Activated CD4-positive, alpha-beta T cell treated with anti-CD3 and anti-CD28 coated beads, Interleukin-2, amount 10 ng/mL, durations not matched to agents 24 days and 14 days (primary cell): ENCODE data around the gene ATP2B2. TPM values are rescaled to one million over a fixed set of nuclear protein-coding genes. Genes with fewer than 3 reads are reported as not detected.
"Not testable (repeated sequence)": the region's sequence is repeated elsewhere in the genome, so short reads cannot be mapped to it uniquely, and the experiment has no call there.

Experiments used
- DNase-seq: peaks from one replicate; pipeline ENCODE4 v3.0.0; 2022
- H3K27ac Mint-ChIP-seq: one replicate; pipeline ENCODE4 v1.8.0; 2022; ENCODE audit warnings: mild to moderate bottlenecking, mixed read lengths
- H3K27me3 Mint-ChIP-seq: one replicate; pipeline ENCODE4 v1.8.0; 2022; ENCODE audit warnings: mixed read lengths
- H3K36me3 Mint-ChIP-seq: one replicate; pipeline ENCODE4 v1.8.0; 2022; ENCODE audit warnings: low read depth, mild to moderate bottlenecking, mixed read lengths
- H3K4me1 Mint-ChIP-seq: one replicate; pipeline ENCODE4 v1.8.0; 2021; ENCODE audit warnings: mixed read lengths
- H3K4me3 Mint-ChIP-seq: one replicate; pipeline ENCODE4 v1.8.0; 2022; ENCODE audit warnings: mild to moderate bottlenecking, moderate library complexity, mixed read lengths
- H3K9me3 Mint-ChIP-seq: one replicate; pipeline ENCODE4 v1.8.0; 2021; ENCODE audit warnings: mixed read lengths
- intact Hi-C: fragments of 100-400 bp; cut with micrococcal nuclease; formaldehyde crosslinking; loops from one replicate; pipeline ENCODE4 v1.15.1; 2023
- total RNA-seq: library from RNA; stranded (reverse); gene quantifications from 2 replicates; pipeline ENCODE4 v1.2.3, GENCODE V29; 2022

ATP2B2 gene
- total RNA-seq, 1 donor from 2014 or later = not detected

GRCh38 chr3:10546181-10546624 lies 40.8 kb upstream of the ATP2B2 start:
- Mint-ChIP-seq H3K4me3 (no peak overlapping the region), H3K36me3 (no peaks in the 10 kb centered on the region), H3K4me1 (peaks cover 19% of the 10 kb centered on the region), H3K27me3 (peaks cover 12% of the 10 kb centered on the region), H3K27ac (no peak overlapping the region), H3K9me3 (peaks cover 15% of the 10 kb centered on the region)
- intact Hi-C loops = no loop called here
- no peak for DNase-seq

DNA sequence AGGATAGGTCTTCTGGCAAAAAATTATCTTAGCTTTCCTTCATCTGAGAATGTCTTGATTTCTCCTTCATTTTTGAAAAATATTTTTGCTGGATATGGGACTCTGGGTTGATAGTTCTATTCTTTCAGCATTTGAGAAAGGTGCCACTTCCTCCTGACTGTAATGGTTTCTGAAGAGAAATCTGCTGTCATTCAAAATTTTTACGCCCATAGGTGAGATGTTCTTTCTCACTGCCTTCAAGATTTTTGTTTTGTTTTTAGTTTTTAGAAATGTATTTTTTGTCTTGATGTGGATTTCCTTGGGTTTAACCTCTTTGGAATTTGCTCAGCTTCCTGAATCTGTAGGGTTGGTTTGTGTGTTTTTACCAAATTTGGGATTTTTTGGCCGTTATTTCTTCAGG lies 37.1 kb upstream of the ATP2B2 start:
- peaks cover 20% of the 10 kb centered on the region for H3K9me3 Mint-ChIP-seq
- DNase-seq = no peak
- peaks cover 21% of the 10 kb centered on the region for H3K27me3 Mint-ChIP-seq
- H3K4me1 Mint-ChIP-seq = peaks cover 2% of the 10 kb centered on the region
- no peak overlapping the region for H3K27ac Mint-ChIP-seq
- H3K36me3 Mint-ChIP-seq = no peaks in the 10 kb centered on the region
- H3K4me3 Mint-ChIP-seq = no peak overlapping the region
- intact Hi-C loops = no loop called here

GRCh38 chr3:10540347-10540746 lies 35.0 kb upstream of the ATP2B2 start:
- H3K4me1 Mint-ChIP-seq, H3K4me3 Mint-ChIP-seq, H3K27ac Mint-ChIP-seq, H3K36me3 Mint-ChIP-seq, intact Hi-C loops, DNase-seq: not testable (repeated sequence)
- Mint-ChIP-seq H3K9me3 (peaks cover 20% of the 10 kb centered on the region), H3K27me3 (peaks cover 28% of the 10 kb centered on the region)

DNA sequence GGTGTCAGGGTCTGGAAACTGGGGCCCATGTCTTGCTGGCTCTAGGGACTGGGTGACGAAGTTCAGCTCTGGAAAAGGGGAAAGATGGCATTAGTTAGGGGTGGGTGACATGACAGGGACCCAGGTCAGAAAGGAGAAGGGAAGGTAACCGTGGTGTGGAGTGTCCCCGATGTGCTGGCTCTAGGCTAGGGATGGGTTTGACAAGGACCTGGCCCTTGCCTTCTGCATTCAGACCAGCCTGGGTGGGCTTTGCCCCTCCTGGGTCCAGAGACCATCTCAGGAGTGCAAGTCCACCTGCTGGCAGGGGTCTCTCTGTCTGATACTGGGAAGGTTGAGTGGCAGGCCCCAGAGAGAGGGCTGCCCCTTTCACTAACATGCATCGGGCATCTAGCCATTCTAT lies 28.7 kb upstream of the ATP2B2 start:
- intact Hi-C loops = no loop called here
- no peak for DNase-seq
- no peak overlapping the region for H3K27ac Mint-ChIP-seq
- no peaks in the 10 kb centered on the region for H3K4me1 Mint-ChIP-seq
- H3K36me3 Mint-ChIP-seq = no peaks in the 10 kb centered on the region
- H3K9me3 Mint-ChIP-seq = no peaks in the 10 kb centered on the region
- peaks cover 11% of the 10 kb centered on the region for H3K27me3 Mint-ChIP-seq
- no peak overlapping the region for H3K4me3 Mint-ChIP-seq

- Mint-ChIP-seq H3K4me3 (no peak overlapping the region), H3K36me3 (no peaks in the 10 kb centered on the region), H3K27ac (no peak overlapping the region), H3K27me3 (peaks cover 11% of the 10 kb centered on the region), H3K9me3 (no peaks in the 10 kb centered on the region), H3K4me1 (no peaks in the 10 kb centered on the region)
- intact Hi-C loops = no loop called here
- DNase-seq = no peak
Measured at GRCh38 chr3:10533737-10534023, 28.3 kb upstream of the ATP2B2 start.

DNA sequence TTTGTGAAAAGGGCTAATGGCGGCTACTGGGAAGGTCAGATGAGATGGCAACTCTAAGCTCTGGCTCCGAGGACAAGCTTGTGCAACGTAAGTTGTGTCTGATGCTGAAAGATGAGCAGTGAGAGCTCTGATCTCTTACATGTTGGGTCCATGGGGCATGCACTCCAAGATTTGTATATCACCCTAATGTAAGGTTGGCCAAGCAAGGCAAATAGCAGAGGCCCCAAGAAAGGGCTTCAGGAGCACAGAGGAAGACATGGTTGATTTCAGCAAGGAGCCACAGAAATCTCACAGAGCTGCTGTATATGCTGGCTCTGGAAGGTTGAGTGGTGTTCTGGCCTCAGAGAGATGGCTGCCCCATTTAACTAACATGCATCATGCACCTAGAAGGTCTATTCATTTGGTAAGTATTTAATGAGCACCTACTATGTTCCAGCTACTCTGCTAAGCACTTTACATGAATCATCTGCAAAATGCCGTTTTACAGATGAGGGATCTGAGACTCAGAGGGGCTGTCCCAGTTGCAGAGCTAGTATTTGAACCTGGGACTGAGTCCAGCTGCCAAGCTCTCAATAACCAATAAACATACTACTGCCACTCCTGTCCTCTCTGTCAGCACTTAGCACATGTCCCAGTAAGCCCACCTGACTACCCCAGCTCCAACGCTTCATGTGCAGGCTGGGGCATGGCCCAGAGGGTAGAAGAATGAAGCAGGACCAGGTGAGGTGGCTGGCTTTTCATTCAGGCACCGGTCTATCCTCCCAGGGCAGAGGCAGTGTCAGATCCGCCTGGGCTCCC lies 27.8 kb upstream of the ATP2B2 start:
- H3K27ac Mint-ChIP-seq = no peak overlapping the region
- H3K36me3 Mint-ChIP-seq = no peaks in the 10 kb centered on the region
- intact Hi-C loops = no loop called here
- no peaks in the 10 kb centered on the region for H3K9me3 Mint-ChIP-seq
- DNase-seq = no peak
- H3K4me1 Mint-ChIP-seq = no peaks in the 10 kb centered on the region
- H3K4me3 Mint-ChIP-seq = no peak overlapping the region
- H3K27me3 Mint-ChIP-seq = peaks cover 11% of the 10 kb centered on the region

- H3K4me1 Mint-ChIP-seq = no peaks in the 10 kb centered on the region
- H3K4me3 Mint-ChIP-seq = no peak overlapping the region
- intact Hi-C loops = no loop called here
- no peaks in the 10 kb centered on the region for H3K9me3 Mint-ChIP-seq
- H3K27ac Mint-ChIP-seq = no peak overlapping the region
- H3K36me3 Mint-ChIP-seq = no peaks in the 10 kb centered on the region
- DNase-seq = no peak
- H3K27me3 Mint-ChIP-seq = peaks cover 1% of the 10 kb centered on the region
Measured at GRCh38 chr3:10531031-10531430, 25.6 kb upstream of the ATP2B2 start.

GRCh38 chr3:10530241-10530640 lies 24.9 kb upstream of the ATP2B2 start:
- Mint-ChIP-seq H3K4me1 (no peaks in the 10 kb centered on the region), H3K27ac (no peak overlapping the region), H3K4me3 (no peak overlapping the region), H3K9me3 (no peaks in the 10 kb centered on the region), H3K27me3 (peaks cover 8% of the 10 kb centered on the region), H3K36me3 (no peaks in the 10 kb centered on the region)
- intact Hi-C loops = no loop called here
- DNase-seq = no peak

DNA sequence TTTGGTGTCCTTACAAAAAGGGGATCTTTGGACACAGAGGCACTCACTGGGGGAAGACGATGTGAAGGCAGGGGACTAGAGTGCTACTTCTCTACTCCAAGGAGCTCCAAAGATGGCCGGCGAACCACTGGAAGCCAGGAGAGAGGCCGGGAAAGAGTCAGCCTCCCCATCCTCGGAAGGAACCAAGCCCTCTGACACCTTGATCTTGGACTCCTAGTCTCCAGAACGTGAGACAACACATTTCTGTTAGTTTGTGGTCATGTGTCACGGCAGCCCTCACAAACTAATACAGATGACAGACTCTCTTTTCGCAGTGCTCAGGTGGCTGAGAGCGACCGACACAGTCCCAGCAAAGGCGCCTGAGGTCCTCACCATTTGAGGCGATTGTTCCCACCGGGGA lies 24.4 kb upstream of the ATP2B2 start:
- no peaks in the 10 kb centered on the region for H3K9me3 Mint-ChIP-seq
- H3K27ac Mint-ChIP-seq = no peak overlapping the region
- H3K36me3 Mint-ChIP-seq = no peaks in the 10 kb centered on the region
- intact Hi-C loops = no loop called here
- peaks cover 11% of the 10 kb centered on the region for H3K27me3 Mint-ChIP-seq
- no peak overlapping the region for H3K4me3 Mint-ChIP-seq
- DNase-seq = no peak
- no peaks in the 10 kb centered on the region for H3K4me1 Mint-ChIP-seq

DNA sequence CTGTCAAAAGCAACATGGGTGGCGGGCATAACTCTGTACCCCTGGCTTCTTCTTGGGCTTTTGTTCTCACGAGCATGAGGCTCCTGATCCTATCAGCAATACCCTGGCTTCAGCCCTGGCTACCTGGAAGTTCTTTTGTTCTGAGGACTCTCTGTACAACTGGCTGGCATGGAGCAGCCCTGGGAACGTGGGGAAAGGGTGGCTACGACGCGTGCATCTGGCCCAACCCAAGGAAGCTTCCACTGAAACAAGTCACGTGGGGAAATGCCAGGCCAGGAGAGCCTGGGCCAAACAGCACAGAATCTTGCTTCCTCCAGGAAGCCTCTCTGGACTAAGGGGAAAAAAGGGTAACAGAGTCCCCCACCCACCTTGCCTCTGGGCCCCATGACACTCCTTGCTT lies 22.7 kb upstream of the ATP2B2 start:
- Mint-ChIP-seq H3K27me3 (peaks cover 28% of the 10 kb centered on the region), H3K27ac (no peak overlapping the region), H3K9me3 (no peaks in the 10 kb centered on the region), H3K4me1 (no peaks in the 10 kb centered on the region), H3K4me3 (no peak overlapping the region), H3K36me3 (no peaks in the 10 kb centered on the region)
- intact Hi-C loops = no loop called here
- no peak for DNase-seq

GRCh38 chr3:10527295-10528001 lies 22.1 kb upstream of the ATP2B2 start:
- Mint-ChIP-seq H3K4me1 (no peaks in the 10 kb centered on the region), H3K27me3 (peaks cover 33% of the 10 kb centered on the region), H3K4me3 (no peak overlapping the region), H3K36me3 (no peaks in the 10 kb centered on the region), H3K27ac (no peak overlapping the region), H3K9me3 (no peaks in the 10 kb centered on the region)
- intact Hi-C loops = no loop called here
- DNase-seq = no peak

DNA sequence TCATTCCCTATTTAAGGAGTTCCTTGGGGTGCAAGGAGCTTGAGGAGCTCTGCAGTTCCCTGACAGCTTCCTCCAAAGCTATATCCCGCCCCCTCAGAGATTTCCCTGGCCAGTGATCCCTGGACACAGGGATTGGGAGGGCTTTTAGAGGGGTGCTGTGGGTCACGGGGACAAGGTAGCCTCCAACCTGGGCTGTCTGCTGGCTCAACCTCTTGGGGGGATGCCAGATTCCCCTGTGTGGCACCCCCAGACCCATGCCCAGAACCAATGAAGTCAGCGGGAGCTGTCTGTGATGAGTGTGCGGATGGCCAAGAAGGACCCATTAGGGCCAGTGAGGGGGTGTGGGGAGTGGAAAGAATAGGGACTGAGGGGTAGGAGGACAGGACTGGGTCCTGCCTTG lies 21.0 kb upstream of the ATP2B2 start:
- Mint-ChIP-seq H3K4me3 (no peak overlapping the region), H3K4me1 (no peaks in the 10 kb centered on the region)
- intact Hi-C loops = no loop called here

DNA sequence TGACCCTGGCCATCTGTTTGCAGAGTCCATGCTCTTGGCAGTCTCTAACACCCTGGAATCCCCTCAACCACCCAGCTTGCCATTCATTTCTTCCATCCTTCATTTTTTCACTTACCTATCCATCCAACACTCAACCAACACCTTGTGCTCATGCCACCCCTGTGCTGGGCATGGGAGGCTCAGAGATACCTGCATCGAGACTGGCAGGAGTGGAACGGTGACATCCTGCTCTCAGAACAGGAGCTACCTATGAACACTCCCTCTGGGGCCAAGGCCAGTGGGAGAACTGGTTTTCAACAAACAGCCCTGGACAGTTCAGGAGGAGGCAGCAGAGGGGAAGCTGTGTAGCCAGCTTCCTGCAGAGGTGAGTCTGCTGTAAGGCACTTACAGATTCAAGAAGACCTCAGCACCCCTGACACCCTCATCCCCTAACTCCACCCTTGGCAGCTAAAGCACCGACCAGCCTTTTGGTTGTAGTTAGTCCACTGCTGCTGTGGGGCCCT lies 19.5 kb upstream of the ATP2B2 start:
- DNase-seq = no peak
- intact Hi-C loops = no loop called here
- H3K27me3 Mint-ChIP-seq = peaks cover 44% of the 10 kb centered on the region
- H3K4me3 Mint-ChIP-seq = no peak overlapping the region
- H3K9me3 Mint-ChIP-seq = no peaks in the 10 kb centered on the region
- no peak overlapping the region for H3K27ac Mint-ChIP-seq
- H3K4me1 Mint-ChIP-seq = no peaks in the 10 kb centered on the region
- no peaks in the 10 kb centered on the region for H3K36me3 Mint-ChIP-seq

More for the DNA sequence above, 21.0 kb upstream of the ATP2B2 start:
- Mint-ChIP-seq H3K36me3 (no peaks in the 10 kb centered on the region), H3K27ac (no peak overlapping the region), H3K9me3 (no peaks in the 10 kb centered on the region), H3K27me3 (peaks cover 42% of the 10 kb centered on the region)
- no peak for DNase-seq

DNA sequence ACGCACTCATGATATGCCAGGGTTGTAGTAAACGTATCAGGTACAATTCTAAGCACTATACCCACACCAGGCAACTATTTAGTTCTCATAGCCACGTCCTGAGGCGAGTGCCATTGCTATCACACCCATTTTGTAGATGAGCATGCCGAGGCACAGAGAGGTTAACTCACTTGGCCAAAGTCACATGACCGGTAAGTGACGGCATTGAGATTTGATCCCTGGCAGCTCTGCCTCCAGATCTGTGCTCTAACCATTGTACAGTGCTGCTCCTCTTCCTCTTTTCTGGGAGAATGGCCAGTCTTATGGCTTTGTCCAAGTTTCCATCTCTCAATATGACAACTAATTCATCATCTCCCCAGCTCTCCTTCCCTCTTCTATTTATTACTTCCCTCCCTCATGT lies 18.9 kb upstream of the ATP2B2 start:
- H3K27me3 Mint-ChIP-seq = peaks cover 44% of the 10 kb centered on the region
- no peaks in the 10 kb centered on the region for H3K9me3 Mint-ChIP-seq
- intact Hi-C loops = no loop called here
- H3K4me3 Mint-ChIP-seq = no peak overlapping the region
- no peaks in the 10 kb centered on the region for H3K36me3 Mint-ChIP-seq
- DNase-seq = no peak
- no peaks in the 10 kb centered on the region for H3K4me1 Mint-ChIP-seq
- peak overlapping the region; percentile 11 for H3K27ac Mint-ChIP-seq
